Motor neuron (in vitro differentiated cells): ENCODE measurements around the gene NMB. TPM values are rescaled to one million over a fixed set of nuclear protein-coding genes. Genes with fewer than 3 reads are reported as not detected.
"Not testable (repeated sequence)": the region's sequence is repeated elsewhere in the genome, so short reads cannot be mapped to it uniquely, and the experiment has no call there.

Experiments used
- ATAC-seq, 8 experiments: fragments of 200-7000 bp; cut with Tn5 transposase; replicated peaks in 6 of 8; 2 replicates each; pipeline ENCODE4 v1.8.0; 2021; ENCODE audit warnings: mild to moderate bottlenecking in 8 of 8, moderate library complexity in 8 of 8
- H3K27ac ChIP-seq, 2 donors: fragments of 250-450 bp; sonication (Bioruptor Pico); 2 replicates each; pipeline ENCODE4 v1.9.0; 2021; ENCODE audit warnings: antibody characterized with exemption in 2 of 2, mild to moderate bottlenecking in 2 of 2, moderate library complexity in 1 of 2
- H3K4me1 ChIP-seq, 2 donors: fragments of 250-450 bp; sonication (Bioruptor Pico); replicated peaks in 1 of 2; 2 replicates each; pipeline ENCODE4 v1.6.1; 2021; ENCODE audit warnings: antibody characterized with exemption in 2 of 2, mild to moderate bottlenecking in 2 of 2, moderate library complexity in 1 of 2
- H3K4me3 ChIP-seq, 5 donors: fragments of 250-450 bp; sonication (Bioruptor Pico); 2 replicates each; pipeline ENCODE4 v1.9.0; 2021; ENCODE audit warnings: antibody characterized with exemption in 5 of 5, mild to moderate bottlenecking in 5 of 5, moderate library complexity in 4 of 5
- WGBS, 10 experiments: fragments of 450-650 bp; shearing (Covaris generic); methylation state at CpG; one replicate each; pipeline ENCODE4 v1.0.0; 2022; 5-methylcytosine and 5-hydroxymethylcytosine counted together
- in situ Hi-C, 9 experiments: fragments of 400-800 bp; cut with MboI; loops; one replicate each; pipeline ENCODE4 v1.15.0; 2021; ENCODE audit warnings: low sequenced_read_pairs in 9 of 9, low pct_unique_long_range_greater_than_20kb in 2 of 9; ENCODE audit not compliant: unreplicated experiment in 9 of 9
- total RNA-seq, 8 experiments: library from RNA; unstranded; fragments of 300-600 nt; gene quantifications; 2 replicates each; pipeline versions ENCODE4 v1.2.3 to v1.2.4, GENCODE V29; 2022

NMB gene
- total RNA-seq, 8 experiments from 2014 or later: 1.1 to 720 (median 5.3) TPM

- Histone ChIP-seq H3K27ac (peak overlapping the region; percentile 87 to 89), H3K4me3 (peak overlapping the region; percentile 60 to 79 (median 76)), H3K4me1 (peaks cover 18 to 19% of the 10 kb centered on the region in 2 donors)
- in situ Hi-C loops: no loop called here
- no peak for ATAC-seq
- WGBS, 10 experiments: 0 to 22% (median 5%) methylated on average over 1 to 4 of the region's 7 CpGs; no CpG with 5 or more reads in 2 of the 10 experiments
Measured at GRCh38 chr15:84653584-84653909, 4.5 kb downstream of the NMB start.

- 83 to 100% methylated on average over 1 of the region's 2 CpGs; no CpG with 5 or more reads in 8 of the 10 experiments for WGBS, 10 experiments
- in situ Hi-C loops: no loop called here
- Histone ChIP-seq H3K27ac (no peak overlapping the region), H3K4me1 (peaks cover 12 to 18% of the 10 kb centered on the region in 2 donors), H3K4me3 (no peak overlapping the region)
- peak in 1 of 8 experiments; percentile 2 for ATAC-seq
Measured at GRCh38 chr15:84649706-84650105, 8.3 kb downstream of the NMB start.

- no peak overlapping the region for H3K4me3 ChIP-seq
- 49 to 100% (median 92%) methylated on average over 2 to 3 of the region's 3 CpGs; no CpG with 5 or more reads in 3 of the 10 experiments for WGBS, 10 experiments
- in situ Hi-C loops: no loop called here
- H3K4me1 ChIP-seq: peaks cover 12 to 18% of the 10 kb centered on the region in 2 donors
- ATAC-seq: no peak
- H3K27ac ChIP-seq: no peak overlapping the region
Measured at GRCh38 chr15:84648539-84648938, 9.5 kb downstream of the NMB start.

GRCh38 chr15:84647726-84648125 lies 10.3 kb downstream of the NMB start:
- ATAC-seq: no peak
- in situ Hi-C loops: no loop called here
- H3K27ac ChIP-seq: no peak overlapping the region

GRCh38 chr15:84645997-84646396 lies 12.0 kb downstream of the NMB start:
- no peaks in the 10 kb centered on the region for H3K4me1 ChIP-seq
- ATAC-seq: no peak
- no peak overlapping the region for H3K4me3 ChIP-seq
- in situ Hi-C loops: no loop called here
- 80 to 100% (median 93%) methylated on average over 1 to 10 of the region's 10 CpGs; no CpG with 5 or more reads in 3 of the 10 experiments for WGBS, 10 experiments
- H3K27ac ChIP-seq: no peak overlapping the region

More at GRCh38 chr15:84647726-84648125, 10.3 kb downstream of the NMB start:
- no peak overlapping the region for H3K4me3 ChIP-seq
- H3K4me1 ChIP-seq: peaks cover 6 to 12% of the 10 kb centered on the region in 2 donors

- WGBS, 10 experiments: 50 to 100% (median 90%) methylated on average over 1 to 2 of the region's 10 CpGs; no CpG with 5 or more reads in 5 of the 10 experiments
- H3K4me3 ChIP-seq: no peak overlapping the region
- in situ Hi-C loops: no loop called here
- no peak overlapping the region for H3K27ac ChIP-seq
- no peaks in the 10 kb centered on the region for H3K4me1 ChIP-seq
- no peak for ATAC-seq
Measured at GRCh38 chr15:84645496-84645895, 12.5 kb downstream of the NMB start.

- no peak overlapping the region for H3K4me3 ChIP-seq
- ATAC-seq: no peak
- WGBS, 10 experiments: 20 to 96% (median 89%) methylated on average over 1 to 6 of the region's 6 CpGs; no CpG with 5 or more reads in 3 of the 10 experiments
- in situ Hi-C loops: no loop called here
- no peak overlapping the region for H3K27ac ChIP-seq
- H3K4me1 ChIP-seq: no peaks in the 10 kb centered on the region
Measured at GRCh38 chr15:84643838-84644237, 14.2 kb downstream of the NMB start.

- in situ Hi-C loops, H3K4me1 ChIP-seq, H3K27ac ChIP-seq, ATAC-seq, H3K4me3 ChIP-seq: not testable (repeated sequence)
- 100% methylated on average over 1 to 2 of the region's 2 CpGs; no CpG with 5 or more reads in 7 of the 10 experiments for WGBS, 10 experiments
Measured at GRCh38 chr15:84642640-84643039, 15.4 kb downstream of the NMB start.

- in situ Hi-C loops, H3K27ac ChIP-seq, ATAC-seq, H3K4me3 ChIP-seq, H3K4me1 ChIP-seq: not testable (repeated sequence)
- WGBS, 10 experiments: 94 to 100% (median 99%) methylated on average over 1 to 8 of the region's 9 CpGs; no CpG with 5 or more reads in 2 of the 10 experiments
Measured at GRCh38 chr15:84641871-84642270, 16.1 kb downstream of the NMB start.

- whole genome bisulfite sequencing, 10 experiments: 33 to 100% (median 80%) methylated on average over 1 to 3 of the region's 3 CpGs
- no peak for ATAC-seq
- Histone ChIP-seq H3K4me3 (no peak overlapping the region), H3K4me1 (peaks cover 5 to 10% of the 10 kb centered on the region in 2 donors), H3K27ac (no peak overlapping the region)
- in situ Hi-C loops: no loop called here
Measured at GRCh38 chr15:84638103-84638502, 19.9 kb downstream of the NMB start.

- WGBS, 10 experiments: 34 to 95% (median 79%) methylated on average over 2 to 21 of the region's 23 CpGs
Measured at GRCh38 chr15:84634228-84634837, 23.7 kb downstream of the NMB start.

GRCh38 chr15:84633311-84634227 lies 24.4 kb downstream of the NMB start:
- in situ Hi-C loops: no loop called here
- 0 to 24% (median 2%) methylated on average over 4 to 31 of the region's 105 CpGs; no CpG with 5 or more reads in 3 of the 10 experiments for WGBS, 10 experiments
- H3K27ac ChIP-seq: peak overlapping the region; percentile 29 to 81

More at GRCh38 chr15:84634228-84634837, 23.7 kb downstream of the NMB start:
- H3K27ac ChIP-seq: peak overlapping the region; percentile 29 to 81
- peak overlapping the region; percentile 46 to 73 (median 53) for H3K4me3 ChIP-seq
- H3K4me1 ChIP-seq: peaks cover 17 to 20% of the 10 kb centered on the region in 2 donors
- ATAC-seq: no peak
- in situ Hi-C loops: no loop called here

GRCh38 chr15:84631706-84632272 lies 26.2 kb downstream of the NMB start:
- Histone ChIP-seq H3K27ac (no peak overlapping the region), H3K4me1 (peaks cover 17 to 20% of the 10 kb centered on the region in 2 donors), H3K4me3 (peak overlapping the region; percentile 52 to 73 (median 55))
- 0 to 100% (median 60%) methylated on average over 1 to 7 of the region's 7 CpGs; no CpG with 5 or more reads in 2 of the 10 experiments for WGBS, 10 experiments
- peak in 2 of 8 experiments; percentile 1 for ATAC-seq
- in situ Hi-C loops: no loop called here

More at GRCh38 chr15:84633311-84634227, 24.4 kb downstream of the NMB start:
- peak overlapping the region; percentile 46 to 73 (median 53) for H3K4me3 ChIP-seq
- peaks cover 17 to 20% of the 10 kb centered on the region in 2 donors for H3K4me1 ChIP-seq
- ATAC-seq: peak; percentile 60 to 82 (median 65)
